GM18502 (cell line): ENCODE results near the gene USP21.

Experiments used
- ATAC-seq: cut with Tn5 transposase; IDR thresholded peaks from one replicate; pipeline ENCODE4 v1.9.1; 2021; ENCODE audit warnings: mild to moderate bottlenecking; ENCODE audit not compliant: unreplicated experiment, poor library complexity

The USP21 gene

GRCh38 chr1:161207173-161207572 lies 47.9 kb downstream of the USP21 start:
- no peak for ATAC-seq

DNA sequence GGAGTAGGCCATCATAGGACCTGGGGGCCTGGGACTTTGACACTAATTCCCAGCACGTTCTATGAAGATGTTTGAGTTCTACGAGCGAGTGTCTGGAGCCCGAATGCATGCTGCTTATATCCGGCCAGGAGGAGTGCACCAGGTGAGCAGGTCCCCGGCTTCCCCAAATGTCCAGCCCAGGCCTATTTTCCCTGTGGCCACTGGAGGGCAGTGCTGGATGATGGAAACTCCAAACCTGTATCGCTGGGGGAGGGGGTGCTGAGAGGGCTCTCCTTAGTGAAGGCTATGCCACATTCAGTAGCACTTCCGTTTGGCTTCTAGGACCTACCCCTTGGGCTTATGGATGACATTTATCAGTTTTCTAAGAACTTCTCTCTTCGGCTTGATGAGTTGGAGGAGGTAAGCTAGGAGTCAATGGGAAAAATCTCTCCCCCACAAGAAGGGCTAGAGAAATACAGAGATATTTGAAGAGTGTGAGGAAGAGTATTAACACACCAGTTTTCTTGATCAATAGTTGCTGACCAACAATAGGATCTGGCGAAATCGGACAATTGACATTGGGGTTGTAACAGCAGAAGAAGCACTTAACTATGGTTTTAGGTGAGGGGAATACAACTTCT lies 50.6 kb downstream of the USP21 start:
- peak; percentile 63 for ATAC-seq

DNA sequence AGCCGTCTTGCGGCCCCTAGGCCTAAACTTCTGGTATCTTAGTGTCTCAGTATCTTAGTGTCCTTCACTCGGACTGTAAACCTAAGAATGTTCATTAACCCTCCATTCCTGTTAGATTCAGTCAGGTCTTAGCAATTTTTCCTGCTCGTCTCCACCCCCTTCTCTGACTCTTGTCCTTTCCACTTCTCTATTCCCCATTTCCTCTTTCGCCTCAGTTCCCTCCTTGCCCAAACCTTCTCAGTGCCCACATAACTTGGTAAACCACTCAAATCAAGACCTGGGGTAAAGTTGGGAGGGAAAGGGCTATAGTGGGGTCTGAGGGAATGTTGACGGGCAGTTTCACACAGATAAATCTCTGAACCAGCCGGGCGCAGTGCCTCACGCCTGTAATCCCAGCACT lies 55.1 kb downstream of the USP21 start:
- no peak for ATAC-seq

- no peak for ATAC-seq
These were observed 55.8 kb downstream of the USP21 start, which contains the start of gene FCER1G for GRCh38 chr1:161215076-161215475. Gene FCER1G (plus strand): TSS chr1:161215295. CDS start chr1:161215322, 27 bp downstream.
